Stimulated activated CD8-positive, alpha-beta memory T cell treated with anti-CD3 and anti-CD28 coated beads, Interleukin-7, amount 100 ng/mL, for 4 hours (primary cell): ENCODE measurements around the gene AK4.
"Not testable (repeated sequence)": the region's sequence is repeated elsewhere in the genome, so short reads cannot be mapped to it uniquely, and the experiment has no call there.

Experiments used
- DNase-seq, 2 donors: peaks; one replicate each; pipeline ENCODE4 v3.0.0-alpha.2; 2020; ENCODE audit warnings: low read depth in 2 of 2

AK4 gene

DNA sequence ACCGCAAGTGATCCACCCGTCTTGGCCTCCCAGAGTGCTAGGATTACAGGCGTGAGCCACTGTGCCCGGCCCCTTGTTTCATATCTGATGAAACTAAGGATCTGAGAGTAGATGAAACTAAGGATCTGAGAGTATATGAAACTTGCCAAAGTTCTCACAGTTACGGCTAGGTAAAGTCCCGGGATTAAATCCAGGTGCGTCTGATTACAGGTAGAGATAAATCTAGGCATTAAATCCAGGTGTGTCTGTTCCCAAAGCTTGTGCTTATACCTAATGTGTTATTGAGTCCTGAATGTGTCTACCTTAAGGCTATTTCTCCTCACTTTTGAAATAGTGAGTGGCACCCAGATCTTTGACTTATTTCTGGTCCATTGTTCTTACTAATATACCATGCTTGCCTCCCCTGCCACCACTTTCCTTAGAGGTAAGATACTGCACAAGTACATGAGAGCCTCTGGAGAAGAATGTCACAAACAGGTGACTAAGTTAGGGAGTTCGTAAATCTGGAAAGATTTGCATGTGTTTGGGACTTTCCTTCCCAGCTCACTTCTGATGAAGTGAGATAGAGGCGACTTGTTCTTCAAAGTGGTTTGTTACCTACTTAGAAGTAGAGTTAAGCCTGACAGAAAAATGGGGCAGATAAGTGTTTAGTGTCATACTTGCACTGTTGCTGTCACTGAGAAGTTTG is 66.5 kb downstream of the AK4 start:
- no peak for DNase-seq

DNA sequence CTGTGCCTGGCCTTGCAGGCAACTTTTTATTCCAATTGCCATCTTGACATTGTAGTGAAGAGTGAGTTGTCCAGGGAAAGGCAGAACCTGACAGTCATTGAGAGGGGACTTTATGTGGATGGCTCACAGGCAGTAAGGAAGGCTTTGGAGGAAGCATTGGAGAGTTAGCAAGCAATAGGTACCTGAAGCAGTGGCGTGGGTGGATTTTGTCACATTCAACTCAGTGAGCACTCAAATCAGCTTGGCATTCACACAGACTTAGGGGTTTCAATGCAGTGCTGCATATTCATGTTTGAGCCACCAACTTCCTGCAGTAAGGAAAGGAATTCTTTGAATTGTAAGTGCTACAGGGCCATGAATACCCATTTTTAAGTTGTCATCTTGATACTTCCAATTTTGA is 69.0 kb downstream of the AK4 start:
- DNase-seq = no peak

DNA sequence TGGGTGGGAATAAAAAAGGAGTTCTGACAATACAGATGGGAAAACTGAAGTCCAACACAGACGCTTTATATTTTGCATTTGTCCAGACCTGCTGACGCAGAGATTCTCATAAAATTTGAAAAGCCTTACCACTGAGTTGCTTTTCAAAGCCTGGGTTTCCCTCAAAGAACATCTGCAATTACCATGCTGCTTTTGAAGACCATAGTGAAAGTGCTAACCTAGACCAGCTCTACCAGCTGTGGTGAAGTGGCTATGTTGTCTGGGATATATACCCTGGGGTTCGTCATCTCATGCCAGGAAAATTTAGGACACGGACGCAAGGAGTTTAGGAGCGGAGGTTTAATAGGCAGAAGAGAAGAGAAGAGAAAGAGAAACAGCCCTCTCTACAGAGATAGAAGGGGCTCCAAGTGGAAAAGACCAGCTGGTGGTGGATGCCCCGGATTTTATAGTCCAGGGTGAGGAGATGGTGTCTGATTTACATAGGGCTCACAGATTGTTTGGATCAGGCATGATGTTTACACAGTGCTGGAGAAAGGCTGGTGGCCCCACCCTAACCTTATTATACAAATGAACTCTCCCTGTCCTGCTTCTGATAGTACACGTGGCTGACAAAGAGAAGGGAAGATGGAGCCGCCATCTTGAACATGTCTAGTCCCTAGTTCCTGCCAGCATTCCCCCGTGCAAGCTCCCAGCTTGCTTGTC is 73.8 kb downstream of the AK4 start:
- no peak for DNase-seq

- no peak for DNase-seq
Observed at GRCh38 chr1:65222340-65222940, 74.4 kb downstream of the AK4 start.

DNA sequence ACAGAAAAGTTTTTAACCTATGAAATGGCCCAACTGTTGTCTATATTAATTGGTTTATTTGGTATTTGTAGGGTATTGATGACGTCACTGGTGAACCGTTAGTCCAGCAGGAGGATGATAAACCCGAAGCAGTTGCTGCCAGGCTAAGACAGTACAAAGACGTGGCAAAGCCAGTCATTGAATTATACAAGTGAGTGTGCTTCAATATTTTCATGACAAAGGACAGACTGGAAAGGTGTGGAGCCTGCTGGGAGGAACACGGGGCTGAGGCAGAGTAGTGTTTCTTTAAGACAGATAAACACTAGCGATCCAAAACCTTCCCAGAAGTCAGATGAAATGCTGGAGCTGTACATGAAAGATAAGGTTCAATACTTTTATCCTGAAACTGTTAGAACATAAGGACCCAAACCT is 76.7 kb downstream of the AK4 start:
- no peak for DNase-seq

- DNase-seq = no peak
Observed at GRCh38 chr1:65225179-65225578, 77.2 kb downstream of the AK4 start.

- no peak for DNase-seq
Observed at GRCh38 chr1:65229201-65229600, 81.2 kb downstream of the AK4 start.

- DNase-seq = no peak
Observed at GRCh38 chr1:65229754-65230339, 81.8 kb downstream of the AK4 start.

DNA sequence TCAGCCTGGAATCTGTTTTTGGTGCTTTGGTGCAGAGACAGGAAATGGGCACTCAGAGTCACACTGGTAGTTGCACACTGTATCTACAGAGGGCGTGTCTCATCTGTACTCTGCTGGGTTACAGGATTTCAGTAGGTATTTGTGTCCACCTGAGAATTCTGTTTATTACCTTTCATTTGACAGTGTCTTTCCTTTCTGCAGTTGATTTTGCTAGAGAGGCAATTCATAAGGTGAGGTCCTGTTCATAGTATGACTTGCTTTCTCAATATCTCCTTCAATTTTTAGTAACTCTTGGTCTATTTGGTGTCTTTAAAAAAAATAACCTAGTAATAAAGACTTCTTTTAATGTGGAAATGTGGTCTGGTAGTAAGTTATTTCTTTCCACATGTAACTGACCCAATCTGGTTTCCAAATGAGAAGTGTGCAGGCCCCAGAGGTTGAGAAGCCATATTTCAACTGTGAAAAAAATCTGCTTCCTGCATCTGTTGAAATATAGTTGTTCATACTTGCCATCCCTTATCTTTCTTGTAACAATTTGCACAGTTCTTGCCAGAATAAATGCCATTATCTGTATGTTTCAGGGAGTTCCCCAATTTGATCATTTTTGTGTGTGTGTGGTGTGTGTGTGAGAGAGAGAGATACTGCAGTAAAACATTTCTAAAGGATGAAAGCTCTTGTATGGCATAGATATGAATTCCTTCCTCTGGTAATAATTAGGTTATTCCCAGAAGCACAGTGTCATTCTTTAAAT is 82.9 kb downstream of the AK4 start:
- DNase-seq = no peak

DNA sequence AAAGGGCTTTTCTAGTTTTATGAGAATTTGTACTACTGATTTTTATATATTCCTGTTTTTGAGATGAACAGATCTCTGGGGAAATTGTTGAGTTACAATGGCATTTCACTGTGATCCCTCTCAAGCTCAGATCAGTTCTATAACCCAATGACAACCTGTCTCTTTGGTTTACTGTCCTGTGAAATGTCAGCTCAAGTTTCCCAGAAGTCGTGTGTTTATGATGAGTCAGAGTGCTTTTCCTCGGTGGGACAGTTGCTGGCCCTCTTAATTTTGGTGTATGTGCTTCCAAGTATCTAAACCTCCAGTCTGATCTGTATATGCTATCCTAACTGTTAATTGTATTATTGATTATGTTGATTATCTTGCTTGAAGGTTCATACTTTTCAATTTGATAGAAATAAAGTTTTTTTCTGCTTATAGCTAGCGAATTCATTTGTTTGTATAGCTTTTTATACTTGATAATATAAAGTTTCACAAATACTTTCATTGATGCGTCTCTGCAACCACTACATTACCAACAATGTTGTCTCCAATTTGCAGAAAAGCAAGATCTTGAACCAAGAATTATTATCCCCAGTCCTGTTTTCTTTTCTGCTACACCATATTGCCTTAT is 83.8 kb downstream of the AK4 start:
- no peak for DNase-seq

- DNase-seq = no peak
Observed at GRCh38 chr1:65232461-65232990, 84.5 kb downstream of the AK4 start.

GRCh38 chr1:65233782-65234181 is 85.8 kb downstream of the AK4 start:
- no peak for DNase-seq

DNA sequence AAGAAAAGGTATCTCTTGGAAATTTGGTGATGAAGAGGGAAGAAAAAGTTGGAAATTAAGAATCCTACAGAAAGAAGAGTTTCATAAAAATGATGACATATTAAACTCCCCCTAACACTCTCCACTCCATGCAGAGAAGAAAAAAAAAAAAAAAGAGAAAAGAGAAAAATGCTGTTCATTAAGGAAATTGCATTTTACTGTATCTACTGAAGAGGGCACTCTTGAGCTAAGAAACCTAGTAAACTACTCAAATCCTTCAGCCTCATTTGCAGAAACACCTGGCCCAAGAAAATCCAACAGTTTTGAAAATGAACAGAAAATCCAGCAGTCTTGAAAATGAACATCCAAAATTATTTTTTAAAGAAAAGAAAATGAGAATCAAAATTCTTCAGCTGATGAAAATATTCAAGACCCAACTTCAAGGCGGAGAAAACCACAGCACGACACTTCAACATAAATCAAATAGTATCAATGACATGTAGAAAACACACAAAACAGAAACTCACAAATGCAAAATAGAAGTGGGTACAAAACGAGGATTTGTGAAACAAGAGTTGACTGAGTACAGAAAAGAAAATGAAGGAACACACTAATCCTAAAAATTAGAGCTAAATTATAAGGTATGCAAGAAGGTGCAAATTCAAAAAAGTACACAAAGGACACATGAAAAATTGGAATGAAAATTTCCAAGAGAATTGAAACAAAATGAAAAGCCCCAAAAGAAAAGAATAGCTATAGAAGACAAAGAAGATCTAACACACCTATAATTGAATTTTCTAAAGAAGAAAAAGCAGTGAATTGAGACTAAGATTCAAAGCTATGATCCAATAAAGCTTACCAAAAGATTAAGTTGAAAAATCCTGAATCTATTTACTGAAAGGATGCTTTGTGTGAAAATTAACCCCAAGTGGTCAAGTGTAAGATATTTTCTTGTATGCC is 88.1 kb downstream of the AK4 start:
- no peak for DNase-seq

GRCh38 chr1:65237088-65237487 is 89.1 kb downstream of the AK4 start:
- not testable (repeated sequence) for DNase-seq

DNA sequence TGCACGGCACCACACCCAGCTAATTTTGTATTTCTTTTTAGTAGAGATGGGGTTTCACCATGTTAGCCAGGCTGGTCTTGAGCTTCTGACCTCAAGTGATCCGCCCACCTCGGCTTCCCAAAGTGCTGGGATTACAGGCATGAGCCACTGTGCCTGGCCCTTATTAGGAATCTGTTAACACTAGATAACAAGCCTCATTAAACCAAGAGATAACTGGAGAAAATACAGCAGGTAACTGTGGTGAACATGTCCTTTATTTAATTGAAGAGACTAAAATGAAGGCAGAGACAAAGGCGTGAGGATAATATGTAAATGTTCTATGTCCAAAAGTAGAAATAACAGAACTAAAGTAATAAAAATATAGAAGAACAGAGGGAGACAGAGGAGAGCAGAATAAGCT is 89.5 kb downstream of the AK4 start:
- no peak for DNase-seq

GRCh38 chr1:65238010-65238409 is 90.0 kb downstream of the AK4 start:
- DNase-seq = no peak

DNA sequence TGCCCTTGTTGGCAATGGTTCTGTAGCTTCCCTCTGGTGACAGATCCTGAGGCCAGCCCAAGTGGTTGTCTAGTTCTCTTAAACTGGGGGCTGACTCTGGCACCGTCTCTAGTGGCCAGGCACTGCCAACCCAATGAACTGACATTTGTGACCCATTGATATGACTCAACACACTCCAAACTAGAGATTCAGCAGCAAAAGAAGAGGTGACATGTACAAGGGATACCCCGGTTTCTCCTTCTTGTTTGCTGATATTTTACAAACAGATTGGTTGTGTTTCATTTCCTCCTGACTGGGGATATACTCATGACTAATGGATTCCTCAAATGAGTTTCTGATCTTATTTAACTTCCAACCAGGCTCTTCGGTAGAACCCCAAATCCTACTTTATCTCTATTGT is 95.5 kb downstream of the AK4 start:
- DNase-seq = no peak

GRCh38 chr1:65245295-65245694 is 97.3 kb downstream of the AK4 start:
- DNase-seq = no peak

GRCh38 chr1:65247419-65248359 is 99.7 kb downstream of the AK4 start:
- DNase-seq = no peak
